Cortex of kidney (tissue), 1 donor: ENCODE results near the gene NDUFS8.

ENCODE experiments used
- DNase-seq: peaks from one replicate; lab custom pipeline; 2025; lab: John Stamatoyannopoulos, UW

NDUFS8 gene

GRCh38 chr11:68049509-68050370 is 19.3 kb downstream of the NDUFS8 start:
- no peak for DNase-seq

DNA sequence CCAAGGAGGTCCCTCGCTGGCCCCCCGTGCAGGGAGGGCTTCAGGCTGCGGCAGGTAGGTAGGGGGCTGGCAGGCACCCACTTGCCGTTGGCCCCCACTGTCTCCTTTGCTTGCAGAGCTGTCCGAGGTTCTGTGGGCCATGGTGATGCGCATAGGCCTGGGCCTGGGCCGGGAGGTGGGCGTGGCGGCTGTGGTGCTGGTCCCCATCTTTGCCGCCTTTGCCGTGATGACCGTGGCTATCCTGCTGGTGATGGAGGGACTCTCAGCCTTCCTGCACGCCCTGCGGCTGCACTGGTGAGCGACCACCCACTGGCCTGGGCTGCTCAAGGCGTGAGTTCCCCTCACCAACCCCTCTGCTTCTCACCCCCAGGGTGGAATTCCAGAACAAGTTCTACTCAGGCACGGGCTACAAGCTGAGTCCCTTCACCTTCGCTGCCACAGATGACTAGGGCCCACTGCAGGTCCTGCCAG is 19.9 kb downstream of the NDUFS8 start:
- no peak for DNase-seq

DNA sequence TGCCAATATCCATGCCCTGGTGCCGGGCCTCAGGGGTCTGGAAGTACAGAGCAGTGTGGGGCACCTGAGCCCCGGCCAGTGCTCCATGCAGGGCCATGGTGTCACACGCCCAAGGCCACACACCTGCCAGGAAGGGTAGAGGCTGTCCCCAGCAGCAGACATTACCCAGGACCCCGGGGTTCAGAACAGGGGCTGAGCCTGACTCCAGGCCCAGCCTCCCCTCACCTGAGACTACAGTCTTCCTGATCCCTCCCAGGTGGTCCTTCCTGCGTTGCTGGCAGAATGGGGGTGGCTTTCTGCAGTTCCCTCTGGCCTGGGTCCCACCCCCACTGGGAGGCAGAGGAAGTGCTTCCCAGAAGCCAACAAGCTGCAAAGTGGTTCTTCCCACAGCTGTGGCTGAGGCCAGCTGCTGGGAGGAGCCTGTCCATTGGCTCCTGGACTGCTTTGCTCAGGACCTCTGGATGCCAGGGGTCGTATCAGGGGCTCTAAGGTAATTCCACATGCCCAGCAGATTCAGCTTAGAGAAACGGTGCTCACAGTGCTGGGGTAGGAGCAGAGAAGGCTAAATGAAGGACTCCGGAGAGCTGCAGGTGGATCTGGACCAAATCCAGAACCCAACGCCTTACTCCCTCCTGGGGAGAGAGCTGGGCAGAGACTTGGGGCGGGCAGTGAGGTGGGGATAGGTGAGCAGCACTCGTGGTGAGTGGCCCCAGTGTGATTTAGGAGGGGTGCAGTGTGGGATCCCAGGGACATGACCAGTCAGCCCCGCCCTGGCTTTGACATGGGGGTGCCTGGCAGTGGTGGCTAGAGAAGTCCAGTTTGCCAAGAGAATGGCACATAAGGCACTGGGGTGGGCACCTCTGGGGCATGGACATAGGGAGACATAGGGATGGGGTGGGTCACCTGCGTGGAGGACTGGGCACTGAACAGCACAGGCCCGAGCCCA is 21.0 kb downstream of the NDUFS8 start:
- DNase-seq, result no peak

GRCh38 chr11:68052137-68052873 is 21.8 kb downstream of the NDUFS8 start:
- no peak for DNase-seq

DNA sequence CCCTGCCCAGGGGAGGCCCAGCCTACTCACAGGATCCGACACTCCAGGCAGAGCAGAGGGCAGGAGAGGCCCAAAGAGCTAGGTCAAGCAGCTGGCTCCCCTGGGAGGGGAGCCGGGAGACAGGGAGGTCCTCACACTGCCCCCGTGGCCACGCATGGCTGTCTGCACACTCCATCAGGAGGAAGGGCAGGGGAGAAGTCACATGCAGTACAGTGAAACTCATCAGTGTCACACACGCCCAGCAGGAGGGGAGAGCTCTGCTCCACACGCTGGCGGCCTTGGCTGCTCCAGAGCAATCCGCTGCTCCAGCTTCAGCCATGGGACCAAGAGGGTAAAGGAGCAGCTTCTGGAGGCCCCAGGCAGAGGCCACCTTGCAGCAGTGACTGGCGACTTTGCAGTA is 22.6 kb downstream of the NDUFS8 start:
- DNase-seq, result no peak

DNA sequence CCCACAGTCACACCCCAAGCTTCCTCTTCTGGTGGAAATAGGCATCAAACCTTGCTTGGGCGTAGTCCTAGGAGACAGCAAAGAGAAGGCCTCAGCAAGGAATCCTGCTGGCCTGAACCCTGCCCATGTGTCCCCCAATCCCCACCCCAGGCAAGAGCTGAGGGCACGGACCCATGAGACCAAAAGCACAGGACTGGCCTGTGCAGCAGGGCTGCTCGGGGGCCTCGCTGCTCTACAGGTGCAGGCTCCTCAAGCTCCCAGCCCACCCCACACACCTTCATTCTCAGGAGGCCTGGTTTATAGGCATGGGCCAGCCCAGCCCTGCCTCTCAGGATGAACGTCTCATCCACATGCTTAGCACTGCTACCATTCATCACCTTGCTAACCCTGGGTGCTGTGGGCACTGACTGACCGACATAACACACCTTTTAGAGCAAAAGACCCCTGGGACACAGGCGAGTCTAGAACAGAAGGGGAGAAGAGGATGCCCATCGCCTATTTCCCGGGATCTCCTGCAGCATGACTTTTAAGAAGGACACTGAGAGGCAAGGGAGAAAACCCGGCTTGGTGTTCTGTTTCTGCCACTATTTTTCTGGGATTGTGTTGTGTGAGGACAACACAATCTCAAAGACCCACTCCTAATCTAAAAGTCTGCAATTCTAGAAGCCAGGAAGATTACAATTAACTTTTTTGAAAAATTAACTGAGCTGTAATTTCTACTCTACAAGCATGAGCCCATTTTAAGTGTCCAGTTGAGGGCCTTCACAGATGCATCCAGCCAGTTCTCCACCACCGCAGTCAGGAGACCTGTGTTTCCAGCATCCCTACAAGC is 23.7 kb downstream of the NDUFS8 start:
- no peak for DNase-seq

GRCh38 chr11:68056317-68057285 is 26.1 kb downstream of the NDUFS8 start:
- no peak for DNase-seq

DNA sequence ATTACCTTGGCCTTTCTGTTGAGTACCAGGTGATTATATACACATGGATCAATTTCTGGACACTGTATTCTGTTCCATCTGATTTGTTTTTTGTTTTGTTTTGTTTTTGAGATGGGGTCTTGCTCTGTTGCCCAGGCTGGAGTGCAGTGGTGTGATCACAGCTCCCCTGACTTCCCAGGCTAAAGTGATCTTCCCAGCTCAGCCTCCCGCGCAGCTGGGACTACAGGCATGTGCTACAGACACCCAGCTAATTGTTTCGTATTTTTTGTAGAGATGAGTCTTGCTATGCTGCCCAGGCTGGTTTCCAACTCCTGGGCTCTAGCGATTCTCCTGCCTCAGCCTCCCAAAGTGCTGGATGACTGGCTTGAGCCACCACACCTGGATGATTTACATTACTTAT is 27.3 kb downstream of the NDUFS8 start:
- no peak for DNase-seq

DNA sequence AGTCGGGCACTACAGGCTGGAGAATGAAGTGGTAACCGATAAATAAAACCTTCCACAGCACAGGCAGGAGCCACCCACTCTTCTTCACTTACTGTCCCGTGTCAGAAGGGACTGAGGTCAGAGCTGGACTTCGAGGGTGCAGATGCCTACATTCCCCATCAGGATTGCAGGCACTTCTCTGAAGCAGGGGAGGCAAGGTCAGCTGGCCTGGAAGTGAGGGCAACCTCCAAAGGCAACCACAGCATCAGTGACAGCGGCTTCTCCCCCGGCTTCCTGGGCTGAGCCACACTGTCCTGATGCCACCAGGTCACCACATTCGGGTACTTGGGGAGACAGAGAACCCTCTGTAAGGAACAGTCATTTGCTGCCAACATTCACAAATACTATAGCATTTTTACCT is 31.0 kb downstream of the NDUFS8 start:
- no peak for DNase-seq

- DNase-seq, result no peak
Measured at GRCh38 chr11:68064926-68065325, 34.4 kb downstream of the NDUFS8 start.

DNA sequence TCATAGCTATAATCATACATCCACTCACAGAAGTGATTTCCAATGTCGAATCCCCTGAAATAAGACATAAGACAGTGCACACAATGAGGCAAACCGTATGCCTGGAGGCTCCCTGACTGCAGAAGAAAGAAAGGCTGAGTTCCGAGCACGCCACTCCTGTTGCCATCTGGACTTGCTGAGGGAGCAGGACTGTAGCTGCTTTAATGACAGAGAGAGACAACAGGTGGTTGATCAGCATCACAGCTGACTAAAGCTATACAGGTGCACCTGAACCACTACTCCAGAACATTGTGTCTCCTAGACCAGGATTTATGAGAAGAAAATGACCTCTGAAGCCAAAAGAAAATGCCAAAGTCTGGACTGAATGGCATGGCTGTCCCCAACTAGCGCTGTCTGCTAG is 35.4 kb downstream of the NDUFS8 start:
- DNase-seq, result no peak

DNA sequence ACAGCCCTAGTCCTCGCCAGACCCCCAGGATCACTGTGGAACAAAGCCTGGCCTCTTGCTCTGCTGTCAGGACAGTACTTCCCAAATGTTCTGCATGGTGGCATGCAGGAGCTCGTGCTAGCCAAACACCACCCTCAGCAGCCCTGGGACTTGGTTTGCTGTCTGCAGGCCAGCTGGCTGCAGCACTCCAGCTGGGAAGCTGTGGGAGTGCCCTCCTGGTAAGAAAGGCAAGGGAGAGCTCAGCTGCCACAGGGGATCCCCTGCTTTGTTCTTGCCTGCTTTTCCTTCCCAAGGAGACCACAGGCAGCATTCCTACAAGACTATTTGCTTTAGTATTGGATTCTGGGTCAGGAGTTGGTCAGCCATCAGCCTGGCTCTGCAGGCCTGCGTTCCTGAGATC is 36.3 kb downstream of the NDUFS8 start:
- no peak for DNase-seq

GRCh38 chr11:68067991-68068390 is 37.5 kb downstream of the NDUFS8 start:
- no peak for DNase-seq

DNA sequence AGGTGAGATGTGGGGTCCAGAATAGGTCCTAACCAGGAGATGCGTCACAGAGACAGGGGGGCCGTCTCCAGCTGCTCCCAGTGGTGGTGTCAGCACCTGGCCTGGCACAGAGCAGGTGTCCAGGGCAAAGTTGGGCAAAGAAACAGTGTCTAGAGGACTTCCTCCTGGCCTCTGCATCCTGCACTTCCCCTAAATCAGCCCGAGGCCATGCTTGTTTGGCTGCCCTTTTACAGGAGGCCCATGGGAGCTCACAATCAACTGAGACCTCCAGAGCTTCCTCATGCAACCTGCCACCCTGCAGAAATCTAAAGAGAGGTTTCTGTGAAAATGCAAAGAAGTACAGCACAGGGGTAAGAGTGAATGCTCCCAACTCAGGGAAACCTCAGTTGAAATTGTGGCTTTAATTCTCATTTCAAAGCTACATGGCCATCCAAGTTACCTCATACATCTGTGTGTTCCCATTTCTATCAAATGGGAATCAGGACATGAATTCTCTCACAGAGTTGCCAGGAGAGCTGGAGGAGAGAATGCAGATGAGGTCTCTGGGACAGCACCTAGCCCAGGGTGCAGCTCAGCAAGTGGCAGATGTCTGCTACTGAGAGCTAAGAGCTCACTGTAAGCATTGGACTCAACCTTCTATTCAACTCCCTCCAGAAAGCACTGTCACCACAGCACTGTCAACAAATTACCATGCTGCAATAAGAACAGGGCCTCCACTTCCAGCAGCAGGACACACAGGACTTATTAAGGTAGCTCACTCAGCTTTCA is 41.0 kb downstream of the NDUFS8 start:
- DNase-seq, result no peak

DNA sequence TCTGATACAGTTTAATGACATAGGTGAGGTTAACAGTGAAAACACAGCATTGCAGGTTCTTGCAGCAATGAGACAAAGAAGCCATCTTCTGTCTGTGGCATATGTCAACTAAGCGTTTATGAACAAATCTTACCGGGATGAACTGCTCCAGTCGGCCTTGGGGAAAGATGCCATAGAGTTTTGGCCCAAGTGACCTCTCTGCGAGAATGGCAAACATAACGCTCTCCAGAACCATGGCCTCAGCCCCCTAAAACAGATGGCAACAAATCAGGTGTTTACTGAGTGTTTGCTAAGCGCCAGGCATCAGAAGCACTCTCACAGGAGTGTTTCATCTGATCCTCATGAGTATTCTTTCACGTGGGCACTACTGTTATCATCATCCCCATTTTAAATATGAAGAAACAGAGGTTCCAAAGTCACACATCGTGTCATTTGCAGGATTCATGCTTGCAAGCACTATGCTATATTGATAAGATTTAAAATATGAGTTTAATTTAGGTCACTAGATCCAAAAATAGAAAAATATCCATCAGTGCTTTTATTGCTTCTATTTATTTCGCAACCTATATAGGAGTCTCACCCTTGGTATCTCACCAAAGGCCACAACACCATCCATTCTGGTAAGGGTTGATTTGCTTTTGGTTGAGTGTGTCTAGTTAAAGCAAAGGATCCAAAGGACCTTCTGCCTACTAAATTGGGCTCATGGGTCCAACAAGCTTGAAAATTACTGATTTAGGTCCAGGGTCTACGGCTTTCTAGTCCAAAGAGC is 44.3 kb downstream of the NDUFS8 start:
- no peak for DNase-seq

DNA sequence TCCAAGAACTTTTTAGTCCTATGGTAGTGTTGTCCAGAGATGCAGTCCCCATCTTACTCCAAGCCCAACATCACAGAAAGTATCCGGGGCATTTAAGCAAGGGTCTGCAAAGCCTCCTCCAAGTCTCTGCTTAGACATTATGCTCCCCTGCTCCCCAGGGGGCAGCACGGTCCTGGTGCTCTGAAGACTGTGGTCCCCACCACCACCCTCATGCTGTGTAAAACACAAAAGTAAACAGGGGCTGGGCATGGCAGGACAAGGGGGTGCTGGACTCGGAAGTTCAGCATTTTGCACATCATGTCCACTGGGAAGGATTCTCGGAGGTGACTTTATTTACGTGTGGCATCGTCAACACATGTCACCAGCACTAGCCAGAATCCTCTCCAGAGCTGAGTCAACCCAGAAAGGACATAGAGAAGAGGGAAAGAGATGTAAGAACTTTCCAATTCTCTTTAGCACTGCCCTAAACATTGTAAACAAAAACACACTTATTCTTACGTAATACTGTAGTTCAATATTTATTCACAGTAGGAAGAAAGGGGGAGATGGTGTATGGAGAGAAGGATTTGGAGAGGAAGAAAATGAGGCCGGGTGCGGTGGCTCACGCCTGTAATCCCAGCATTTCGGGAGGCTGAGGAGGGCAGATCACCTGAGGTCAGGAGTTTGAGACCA is 46.0 kb downstream of the NDUFS8 start:
- DNase-seq, result no peak

DNA sequence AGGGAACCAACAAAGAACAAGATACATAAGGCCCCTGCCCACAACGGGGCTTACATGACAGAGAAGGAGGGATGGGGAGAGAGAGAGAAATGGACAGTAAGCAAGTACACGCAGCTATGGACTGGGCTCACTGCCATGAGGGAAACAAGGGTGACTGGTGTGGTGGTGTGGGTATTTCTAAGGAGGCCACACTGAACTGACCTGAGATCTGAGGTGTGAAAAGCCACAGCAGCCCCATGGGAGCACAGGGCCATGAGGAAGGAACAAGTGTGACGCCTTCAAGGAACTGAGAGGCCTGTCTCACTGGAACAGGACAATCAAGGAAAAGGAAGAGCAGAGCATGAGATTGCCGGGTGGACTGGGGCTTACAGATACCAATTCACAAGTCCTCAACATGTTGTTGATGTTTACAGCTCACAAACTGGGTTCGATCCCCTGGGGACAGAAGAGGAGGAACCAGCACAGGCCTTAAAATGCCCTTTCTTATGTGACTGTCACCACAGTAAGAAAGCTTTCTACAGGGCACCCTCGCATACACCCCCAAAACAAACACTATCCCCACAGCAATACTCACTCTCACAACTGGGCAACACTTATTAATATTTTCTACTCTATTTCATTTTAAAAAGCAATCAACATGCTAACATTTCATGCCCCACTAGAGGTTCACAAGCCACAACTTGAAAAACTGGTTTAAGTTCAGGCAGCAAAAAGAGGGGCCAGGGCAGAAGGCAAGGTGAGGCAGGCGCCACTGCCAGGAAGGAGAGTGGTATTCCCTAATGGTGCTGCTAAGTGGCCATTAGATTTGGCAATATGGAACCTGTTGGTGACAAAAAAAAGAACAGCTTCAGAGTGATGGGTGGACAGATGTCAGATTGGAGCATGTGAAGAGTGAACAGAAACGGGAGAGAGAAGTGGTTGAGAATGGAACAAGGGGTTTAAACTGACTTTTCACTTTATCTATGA is 47.4 kb downstream of the NDUFS8 start:
- no peak for DNase-seq
